ENCODE data around the gene CTDSP2.

CTDSP2 gene

GRCh38 chr12:57887631-57888408 is 41.3 kb upstream of the CTDSP2 start:
- TF ChIP-seq GATA2 (IDR thresholded peaks at IDR 0.05; ENCODE audit: low read depth, low read length) (peak; percentile 97), GATA3 (IDR thresholded peaks at IDR 0.05; ENCODE audit: low read depth, low read length) (no peak; the same call in 1 of the 2 replicates)

GRCh38 chr12:57886542-57886941 is 40.0 kb upstream of the CTDSP2 start:
- TF ChIP-seq GATA3 (IDR thresholded peaks at IDR 0.05; ENCODE audit: low read depth, low read length) (no peak), GATA2 (IDR thresholded peaks at IDR 0.05; ENCODE audit: low read depth, low read length) (no peak)

GRCh38 chr12:57885207-57885606 is 38.7 kb upstream of the CTDSP2 start:
- no peak for TF ChIP-seq GATA3 (IDR thresholded peaks at IDR 0.05; ENCODE audit: low read depth, low read length)
- no peak for TF ChIP-seq GATA2 (IDR thresholded peaks at IDR 0.05; ENCODE audit: low read depth, low read length)

DNA sequence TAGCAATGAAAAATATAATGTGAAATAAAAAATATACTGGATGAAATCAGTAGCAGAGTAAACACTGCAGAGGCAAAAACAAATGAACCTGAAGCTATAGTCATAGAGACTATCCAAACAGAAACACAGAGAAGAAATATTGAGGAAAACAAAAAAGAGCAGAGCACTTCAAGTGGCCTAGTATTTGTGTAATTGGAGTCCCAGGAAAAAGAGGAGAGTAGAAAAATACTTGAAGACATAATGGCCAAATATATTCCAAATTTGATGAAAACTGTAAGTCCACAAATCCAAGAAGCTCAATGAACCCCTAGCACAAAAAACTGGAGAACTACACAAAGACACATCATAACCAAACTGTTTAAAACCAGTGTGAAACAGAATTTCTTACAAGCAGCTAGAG is 37.2 kb upstream of the CTDSP2 start:
- TF ChIP-seq GATA3 (IDR thresholded peaks at IDR 0.05; ENCODE audit: low read depth, low read length) (no peak), GATA2 (IDR thresholded peaks at IDR 0.05; ENCODE audit: low read depth, low read length) (no peak)

DNA sequence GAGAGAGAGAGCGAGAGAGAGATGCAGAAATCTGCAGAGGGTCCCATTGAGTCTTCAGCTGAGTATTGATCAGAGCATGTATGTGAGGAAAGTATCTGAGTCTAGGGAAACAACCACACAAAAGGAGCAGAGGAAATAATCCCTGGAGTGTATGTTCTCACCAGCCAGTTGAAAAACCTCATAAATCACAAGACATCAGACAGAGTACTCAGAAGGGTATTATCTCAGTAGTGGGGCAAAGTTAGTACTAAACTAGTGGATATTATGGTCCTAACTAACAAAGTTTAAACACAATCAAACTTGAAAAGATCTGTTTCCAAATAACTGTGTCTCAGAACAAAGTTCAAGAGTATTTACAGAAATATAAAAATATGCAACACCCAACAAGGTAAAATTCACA is 36.5 kb upstream of the CTDSP2 start:
- TF ChIP-seq GATA2 (IDR thresholded peaks at IDR 0.05; ENCODE audit: low read depth, low read length) (no peak), GATA3 (IDR thresholded peaks at IDR 0.05; ENCODE audit: low read depth, low read length) (no peak)

GRCh38 chr12:57882575-57882974 is 36.0 kb upstream of the CTDSP2 start:
- no peak for TF ChIP-seq GATA2 (IDR thresholded peaks at IDR 0.05; ENCODE audit: low read depth, low read length)
- no peak for TF ChIP-seq GATA3 (IDR thresholded peaks at IDR 0.05; ENCODE audit: low read depth, low read length)

GRCh38 chr12:57881475-57881874 is 34.9 kb upstream of the CTDSP2 start:
- no peak for TF ChIP-seq GATA2 (IDR thresholded peaks at IDR 0.05; ENCODE audit: low read depth, low read length)
- no peak for TF ChIP-seq GATA3 (IDR thresholded peaks at IDR 0.05; ENCODE audit: low read depth, low read length)

- TF ChIP-seq GATA2 (IDR thresholded peaks at IDR 0.05; ENCODE audit: low read depth, low read length) (no peak), GATA3 (IDR thresholded peaks at IDR 0.05; ENCODE audit: low read depth, low read length) (no peak)
Measured at GRCh38 chr12:57877876-57878275, 31.3 kb upstream of the CTDSP2 start.

GRCh38 chr12:57875753-57876547 is 29.4 kb upstream of the CTDSP2 start:
- TF ChIP-seq GATA3 (IDR thresholded peaks at IDR 0.05; ENCODE audit: low read depth, low read length): no peak
- no peak for TF ChIP-seq GATA2 (IDR thresholded peaks at IDR 0.05; ENCODE audit: low read depth, low read length)

DNA sequence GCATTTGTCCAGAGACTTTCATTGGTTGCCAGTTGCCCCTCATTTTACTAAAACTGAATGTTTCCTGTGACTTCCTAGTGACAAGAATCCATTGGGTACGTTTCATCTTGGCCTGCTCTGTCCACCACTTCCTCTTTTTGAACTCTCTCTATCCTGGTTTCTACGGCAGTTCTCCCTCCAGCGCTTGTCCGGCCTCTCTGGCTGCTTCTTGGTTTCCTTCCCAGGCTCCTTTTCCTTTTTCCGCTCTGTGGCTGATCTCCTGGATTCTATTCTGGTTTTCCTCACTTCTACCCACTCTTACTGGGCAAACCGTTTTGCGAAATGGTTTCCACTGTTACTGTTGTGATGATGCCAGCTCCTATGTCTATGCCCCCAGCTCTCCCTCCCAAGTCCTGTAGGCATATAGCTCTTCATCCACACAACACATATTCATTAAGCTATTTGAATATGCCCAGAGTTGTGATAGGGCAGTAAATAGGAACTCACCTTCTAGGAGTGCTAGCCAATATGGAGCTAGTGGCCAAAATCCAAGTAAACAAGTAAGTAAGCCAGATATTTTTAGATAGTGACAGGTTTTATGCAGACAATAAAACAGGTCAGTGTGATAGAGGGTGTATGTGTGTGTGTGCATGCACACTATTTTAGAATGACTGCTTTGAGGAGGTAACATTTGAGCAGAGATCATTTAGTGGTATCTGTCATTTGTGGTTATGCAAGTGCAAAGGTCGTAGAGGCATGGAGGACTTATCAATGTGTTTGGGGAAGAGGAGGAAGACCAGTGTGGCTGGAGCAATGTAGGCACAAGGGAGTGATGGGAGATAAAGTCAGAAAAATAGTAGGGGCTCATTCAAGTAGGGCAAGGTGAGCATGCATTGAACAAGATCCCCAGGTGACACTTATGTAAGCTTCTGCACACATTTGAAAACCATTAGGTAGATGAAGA is 27.9 kb upstream of the CTDSP2 start:
- no peak for TF ChIP-seq GATA3 (IDR thresholded peaks at IDR 0.05; ENCODE audit: low read depth, low read length)
- no peak for TF ChIP-seq GATA2 (IDR thresholded peaks at IDR 0.05; ENCODE audit: low read depth, low read length)

GRCh38 chr12:57872362-57872761 is 25.8 kb upstream of the CTDSP2 start:
- TF ChIP-seq GATA2 (IDR thresholded peaks at IDR 0.05; ENCODE audit: low read depth, low read length) (no peak), GATA3 (IDR thresholded peaks at IDR 0.05; ENCODE audit: low read depth, low read length) (no peak)

DNA sequence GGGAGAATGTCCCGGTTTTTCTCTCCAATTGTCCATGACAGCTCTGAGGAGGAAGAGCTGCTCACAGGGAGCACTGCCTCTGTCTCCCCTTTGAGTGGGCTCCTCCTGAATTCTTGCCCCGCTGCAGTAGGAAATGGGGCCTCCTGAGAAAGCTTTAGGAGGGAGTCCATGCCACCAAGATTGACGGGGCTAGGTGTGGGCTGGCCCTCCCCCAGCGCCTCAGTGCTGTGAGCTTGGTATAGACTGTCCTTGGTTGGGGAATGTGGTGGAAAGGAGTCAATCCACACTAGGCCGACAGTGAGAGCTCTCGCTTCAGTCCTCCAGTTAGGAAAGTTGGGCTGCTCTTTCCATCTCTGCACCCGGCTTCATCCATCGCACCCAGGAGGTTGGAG is 23.4 kb upstream of the CTDSP2 start:
- TF ChIP-seq GATA2 (IDR thresholded peaks at IDR 0.05; ENCODE audit: low read depth, low read length) (no peak), GATA3 (IDR thresholded peaks at IDR 0.05; ENCODE audit: low read depth, low read length) (no peak)

DNA sequence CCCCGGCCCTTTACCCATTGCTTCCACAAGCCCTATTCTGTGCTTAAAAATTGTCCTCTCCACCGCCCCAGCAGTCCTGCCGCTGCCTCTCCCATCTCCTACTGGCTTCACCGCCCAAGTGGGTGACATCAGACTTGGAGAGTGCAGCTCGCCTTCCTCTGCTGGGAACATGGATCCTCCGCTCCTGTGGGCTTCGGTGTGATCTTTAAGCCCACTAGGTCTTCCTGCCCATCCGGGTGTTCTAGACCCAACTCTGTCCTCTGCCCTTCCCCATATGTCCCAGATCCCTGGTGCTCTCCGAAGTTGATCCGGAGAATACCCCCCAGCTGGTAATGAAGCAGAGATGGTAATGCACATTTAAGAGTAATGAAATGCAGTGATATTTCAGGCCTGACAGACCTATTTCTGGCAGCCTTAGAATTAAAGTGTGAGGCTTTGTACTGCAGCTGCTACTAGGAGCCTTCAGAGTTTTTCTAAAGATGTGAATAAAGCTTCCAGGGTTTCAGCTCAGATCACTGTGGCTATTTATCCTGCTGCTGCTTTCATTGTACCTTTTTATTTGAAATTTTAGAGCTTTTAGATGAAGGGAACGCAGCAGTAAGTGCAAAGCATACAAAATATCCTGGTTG is 22.9 kb upstream of the CTDSP2 start:
- TF ChIP-seq GATA2 (IDR thresholded peaks at IDR 0.05; ENCODE audit: low read depth, low read length): no peak
- no peak for TF ChIP-seq GATA3 (IDR thresholded peaks at IDR 0.05; ENCODE audit: low read depth, low read length)

Measured in SH-SY5Y (cell line).